Fibroblast of skin of left quadriceps (primary cell): Measurements from ENCODE around the gene TRERF1.

Source experiments
- DNase-seq, 2 experiments: peaks; one replicate each; pipeline ENCODE4 v3.0.0-alpha.2; 2013; ENCODE audit warnings: low read depth in 2 of 2

Gene TRERF1

DNA sequence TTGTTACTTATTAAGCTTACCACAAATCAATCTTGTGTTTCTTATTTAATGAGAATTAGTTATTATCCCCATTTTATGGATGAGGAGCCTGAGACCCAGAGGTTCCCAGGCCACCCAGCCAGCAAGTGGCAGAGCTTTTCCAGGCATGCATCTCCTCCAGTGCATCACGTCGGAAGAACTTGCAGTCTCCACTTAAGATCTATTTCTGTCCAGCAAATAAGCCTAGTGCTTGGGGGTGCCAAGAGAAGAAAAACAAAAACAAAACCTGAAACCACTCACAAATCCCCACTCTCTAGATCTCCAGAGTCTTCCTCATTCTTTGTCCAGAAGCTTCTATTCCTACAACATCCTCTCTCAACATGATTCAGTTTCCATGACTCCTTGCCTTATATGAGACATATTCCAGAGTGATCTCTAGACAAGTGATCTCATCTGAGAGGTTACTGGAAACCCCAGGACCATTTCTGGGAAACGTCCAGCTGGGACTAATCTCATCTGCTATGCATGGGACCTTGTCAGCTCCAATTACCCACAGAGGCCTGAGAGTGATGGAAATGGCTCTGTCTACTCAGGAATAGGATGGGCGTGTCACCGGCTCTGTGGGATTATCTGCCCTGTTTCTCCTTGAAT is 261.1 kb downstream of the TRERF1 start:
- peak; percentile 58 to 64 for DNase-seq

DNA sequence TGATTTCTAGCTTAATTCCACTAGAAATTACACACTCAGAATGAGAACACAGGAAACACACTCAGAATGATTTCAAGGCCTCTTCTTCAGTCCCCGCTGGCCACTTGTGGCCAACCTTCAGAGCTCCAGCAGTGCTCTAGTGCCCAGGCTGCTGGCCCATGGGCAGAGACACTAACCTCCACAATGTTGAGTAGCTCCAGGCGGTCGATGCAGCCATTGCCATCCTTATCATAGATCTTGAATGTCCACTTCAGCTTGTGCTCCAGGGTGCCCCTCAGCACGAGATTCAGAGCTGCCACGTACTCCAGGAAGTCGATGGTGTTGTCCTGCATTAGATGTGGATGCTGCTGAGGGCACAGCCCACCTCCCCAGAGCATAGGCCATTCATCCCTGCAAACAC is 263.3 kb downstream of the TRERF1 start:
- no peak for DNase-seq

DNA sequence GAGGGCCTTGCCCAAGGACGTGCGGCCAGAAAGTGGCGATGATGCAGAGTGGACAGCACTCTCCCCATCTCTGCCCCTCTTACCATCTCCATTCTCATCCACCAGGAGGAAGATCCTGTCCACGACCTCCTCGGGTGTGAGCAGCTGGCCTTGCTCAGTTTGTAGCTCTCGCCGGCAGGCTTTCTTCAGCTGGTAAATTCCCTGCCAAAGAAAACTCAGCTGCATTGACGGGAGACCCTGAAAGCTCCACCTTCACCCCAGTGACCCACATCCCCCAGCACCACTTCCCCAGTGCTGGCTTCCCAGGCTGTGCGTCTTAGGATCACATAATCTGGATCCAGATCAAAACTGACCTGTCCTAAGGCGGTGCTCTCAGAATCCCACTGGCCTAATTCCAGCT is 266.1 kb downstream of the TRERF1 start:
- DNase-seq: no peak

DNA sequence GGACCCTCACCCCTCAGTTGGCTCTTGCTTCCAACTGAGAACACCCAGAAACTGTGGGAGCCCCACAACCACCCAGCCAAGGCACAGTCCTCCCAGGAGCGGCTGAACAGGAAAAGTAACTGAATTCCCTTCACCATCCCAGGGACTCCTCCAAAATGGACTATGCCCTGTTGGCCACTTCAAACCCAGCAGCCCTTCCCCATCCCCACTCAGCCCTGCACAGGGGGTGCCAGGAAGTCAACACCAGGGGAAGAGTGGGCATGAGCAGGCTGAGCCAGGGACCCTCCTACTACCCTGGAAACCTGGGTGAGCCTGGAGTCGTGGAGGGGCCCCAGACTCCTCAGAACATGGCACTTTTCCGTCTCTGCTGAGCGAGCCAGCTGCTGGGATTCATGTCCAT is 267.3 kb downstream of the TRERF1 start:
- no peak for DNase-seq

DNA sequence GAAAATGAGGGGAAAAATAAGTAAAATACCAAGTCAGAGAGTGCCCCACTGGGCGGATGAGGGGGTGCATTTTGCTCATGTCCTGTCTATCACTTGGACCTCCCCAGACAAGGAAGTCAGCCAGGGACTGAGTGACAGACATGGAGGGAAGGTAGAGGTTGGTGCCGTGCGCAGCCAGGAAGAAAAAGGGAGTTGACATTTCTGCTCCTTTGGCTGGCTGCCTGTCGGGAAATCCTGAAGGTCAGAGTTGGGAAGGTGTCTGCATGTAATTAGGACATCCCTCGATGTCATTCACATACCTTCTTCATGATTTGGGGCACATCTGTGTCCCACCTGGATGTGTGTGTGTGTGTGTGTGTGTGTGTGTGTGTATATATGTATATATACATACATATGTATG is 269.6 kb downstream of the TRERF1 start:
- no peak for DNase-seq

DNA sequence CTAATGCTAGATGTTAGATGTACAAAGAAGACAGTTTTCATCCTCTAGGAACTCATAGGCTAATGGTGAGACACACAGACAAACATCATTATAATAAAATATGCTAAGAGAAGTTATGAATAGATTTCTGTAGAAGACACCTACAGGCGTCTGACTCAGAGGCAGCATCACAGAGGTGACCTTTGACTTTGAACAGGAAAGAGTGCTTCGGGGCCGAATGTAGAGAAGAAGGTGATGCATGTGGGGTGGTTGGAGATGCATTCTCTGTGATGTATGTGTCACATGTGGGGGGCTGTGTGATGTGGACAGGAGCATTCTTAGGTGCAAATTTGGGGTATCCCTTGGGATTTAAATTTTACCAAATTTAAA is 271.8 kb downstream of the TRERF1 start:
- DNase-seq: no peak

DNA sequence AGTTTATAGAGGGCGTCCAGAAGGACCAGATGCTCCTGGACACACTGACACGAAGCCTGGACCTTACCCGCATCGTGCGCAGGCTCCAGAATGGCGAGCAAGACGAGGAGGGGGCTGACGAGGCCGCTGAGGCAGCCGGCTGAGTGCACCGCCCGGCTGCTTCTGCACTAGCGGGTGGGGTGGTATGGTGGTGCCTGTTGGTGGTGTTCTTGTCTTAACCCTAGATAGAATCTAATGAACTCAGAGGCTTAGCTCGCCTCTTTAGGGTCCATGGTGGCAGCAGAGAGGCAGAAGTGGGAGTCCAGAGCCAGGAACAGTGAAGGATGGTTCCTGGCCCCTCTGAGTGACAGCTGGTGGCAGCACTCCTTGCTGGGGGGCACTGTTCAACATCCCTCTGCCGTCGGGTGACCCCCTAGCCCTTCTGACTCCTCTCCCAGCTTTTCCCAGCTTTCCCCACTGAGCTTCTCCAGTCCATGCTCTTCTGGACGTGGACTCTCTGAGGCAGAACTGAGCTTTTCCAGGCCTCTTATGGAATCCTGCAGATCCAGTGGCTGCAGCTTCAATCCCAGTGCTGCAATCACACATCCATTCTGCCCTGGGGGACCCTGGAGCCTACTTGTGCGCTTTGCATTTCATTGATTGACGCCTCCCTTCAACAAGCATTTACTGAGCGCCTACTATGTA is 272.3 kb downstream of the TRERF1 start:
- no peak for DNase-seq

DNA sequence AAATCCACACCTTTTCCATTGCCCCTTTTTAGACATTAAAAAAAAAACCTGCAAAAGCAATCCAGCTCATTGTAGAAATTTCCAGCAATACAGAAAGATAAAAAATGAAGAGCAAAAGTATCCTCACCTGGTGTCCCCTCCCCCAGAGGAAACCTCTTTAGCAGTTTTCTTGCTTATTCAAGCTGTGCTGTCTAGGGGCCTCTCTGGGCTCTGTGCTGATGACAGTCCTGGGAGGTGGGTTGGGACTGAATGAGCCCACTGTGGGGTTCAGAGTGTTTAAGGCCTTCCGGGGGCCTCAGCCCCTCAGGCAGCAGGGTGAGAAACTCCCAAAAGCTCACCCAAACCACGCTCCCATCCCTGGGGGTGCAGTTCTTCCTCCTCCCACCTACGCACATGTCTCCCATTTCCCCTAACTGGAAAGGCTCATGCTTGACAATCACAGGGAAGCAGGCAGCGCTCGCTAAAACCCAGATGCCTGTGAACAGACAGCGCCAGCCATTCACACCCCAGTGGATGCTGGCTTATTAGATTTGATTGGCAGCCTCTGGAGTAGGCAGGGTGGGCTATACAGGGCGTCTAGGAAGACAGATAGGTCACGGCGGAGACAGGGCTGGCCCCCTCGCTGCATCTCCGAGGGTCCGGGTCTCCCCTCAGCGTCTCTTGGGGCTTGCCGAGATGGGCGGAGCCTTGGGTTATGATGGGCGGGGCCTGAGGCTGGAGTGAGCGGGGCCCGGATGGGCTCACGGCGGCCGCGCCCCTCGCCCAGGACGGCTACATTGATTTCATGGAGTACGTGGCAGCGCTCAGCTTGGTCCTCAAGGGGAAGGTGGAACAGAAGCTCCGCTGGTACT is 274.0 kb downstream of the TRERF1 start:
- no peak for DNase-seq

DNA sequence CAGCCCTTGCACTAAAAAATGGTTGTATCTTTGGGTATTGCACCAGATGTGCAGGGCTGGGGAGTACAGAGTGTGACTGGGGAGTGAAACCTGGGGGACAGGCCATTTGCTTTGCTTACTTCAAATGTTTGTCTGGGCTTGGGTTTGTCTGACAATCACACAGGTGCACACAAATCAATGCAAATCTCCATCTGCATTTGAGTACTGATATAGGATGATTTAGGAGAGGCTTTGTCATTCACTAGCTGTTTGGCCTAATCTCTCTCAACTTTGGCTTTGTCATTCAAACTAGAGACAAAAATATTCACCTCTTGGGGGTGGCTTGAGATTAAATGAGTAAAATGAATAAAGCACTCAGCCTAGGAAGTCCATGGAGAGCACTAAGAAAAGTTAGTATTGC is 274.7 kb downstream of the TRERF1 start:
- no peak for DNase-seq

DNA sequence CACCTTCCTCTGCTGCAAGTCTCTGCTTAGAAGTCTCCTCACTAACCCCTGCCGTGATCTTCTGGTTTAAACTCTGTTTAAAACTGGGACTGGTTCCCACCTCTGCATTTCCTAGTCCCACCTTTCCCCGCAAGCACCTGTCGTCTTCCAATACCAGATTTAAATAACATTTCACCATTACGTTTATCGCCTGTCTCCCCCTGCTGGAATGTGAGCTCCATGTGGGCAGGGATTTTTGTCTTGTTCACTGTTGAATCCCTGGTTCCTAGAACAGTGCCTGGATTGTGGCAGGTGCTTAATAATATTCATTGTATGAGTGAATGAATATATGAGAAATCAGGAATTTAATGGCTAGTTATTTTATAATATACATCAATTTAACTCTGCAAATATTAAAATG is 275.9 kb downstream of the TRERF1 start:
- no peak for DNase-seq
